ENCODE measurements around the gene TLE2. TPM values are rescaled to one million over a fixed set of nuclear protein-coding genes. Genes with fewer than 3 reads are reported as not detected.

TLE2 gene
- total RNA-seq, 1 experiment from 2014 or later: 3.1 TPM

DNA sequence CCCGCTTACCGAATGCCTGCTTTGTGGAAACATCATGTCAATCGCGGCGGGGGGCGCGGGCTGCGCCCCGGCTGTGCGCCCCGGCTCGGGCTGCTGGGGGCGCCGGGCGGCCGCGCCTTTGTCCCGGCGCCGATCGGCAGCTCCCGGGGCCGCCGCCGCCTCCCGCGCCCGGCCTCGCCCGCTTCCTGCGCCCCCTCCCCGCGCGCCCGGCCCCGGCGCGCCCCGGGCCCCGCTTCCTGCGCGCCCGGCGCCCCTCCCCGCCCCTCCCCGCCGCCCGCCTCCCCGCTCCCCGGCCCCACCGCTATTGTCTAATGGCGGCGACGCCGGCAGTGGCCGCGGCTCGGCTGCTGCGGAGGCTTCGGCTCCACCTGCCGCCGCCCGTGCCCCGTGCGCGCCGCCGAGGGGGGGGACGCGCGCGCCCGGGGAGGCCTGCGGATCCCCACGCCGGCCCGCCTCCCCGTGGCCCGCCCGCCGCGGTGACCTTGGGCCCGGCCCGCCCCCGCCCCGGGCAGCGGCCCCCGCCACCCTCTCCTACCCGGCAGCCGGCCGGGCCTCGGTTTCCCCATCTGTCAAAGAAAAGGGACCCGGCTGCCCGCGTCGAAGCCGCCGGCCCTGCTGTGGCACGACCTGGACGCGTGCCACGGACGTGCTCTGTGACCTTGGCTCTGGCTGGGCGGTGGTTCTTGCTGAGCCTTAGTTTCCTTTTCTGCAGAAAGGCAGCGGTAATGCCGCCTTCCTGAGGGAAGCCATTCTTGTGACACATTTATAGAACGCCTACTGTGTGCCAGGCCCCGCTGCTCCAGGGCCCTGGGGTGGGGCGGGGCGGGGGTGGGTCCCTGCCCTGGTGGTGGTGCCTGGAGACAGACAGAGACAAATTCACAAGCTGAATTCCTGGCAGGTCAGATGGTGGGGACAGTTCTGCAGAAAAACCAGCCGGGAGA, 33.4 kb upstream of the TLE2 start, which contains the start of gene TLE5:
Gene TLE5, minus strand, starts transcription at position 331 of the 941 bp plus-strand sequence. Its CDS starts 295 bp downstream, at position 36.
- no peak for DNase-seq
- Histone ChIP-seq H3K14ac (ENCODE audit: insufficient read depth, low read length) (peak within 1 kb of the TSS; percentile 75), H3K4ac (ENCODE audit: low read depth, low read length) (no peak within 1 kb of the TSS), H2BK5ac (ENCODE audit: insufficient read length, low read length) (no peak within 1 kb of the TSS), H2AK5ac (ENCODE audit: insufficient read length, low read length) (no peak within 1 kb of the TSS), H2BK15ac (ENCODE audit: low read depth, low read length) (no peak within 1 kb of the TSS; the same call in 1 of the 2 replicates), H3K79me2 (ENCODE audit: insufficient read depth, low read length) (0 out of 2 replicates have a peak, but pooled peaks cover 2% of the 10 kb centered on the region), H3K9me3 (ENCODE audit: control insufficient read depth, low read depth, low read length) (no peaks in the 10 kb centered on the region), H3K4me2 (ENCODE audit: insufficient read depth, insufficient read length, low read length) (peak within 1 kb of the TSS; percentile 46), H3T11ph (ENCODE audit: low read length) (no peak within 1 kb of the TSS), H3K4me1 (ENCODE audit: insufficient read depth, low read length) (no peaks in the 10 kb centered on the region; the same call in 1 of the 2 replicates), H3K27me3 (ENCODE audit: insufficient read depth, low read length) (no peaks in the 10 kb centered on the region), H2BK20ac (ENCODE audit: low read depth, low read length, poor library complexity, severe bottlenecking) (no peak within 1 kb of the TSS), H4K91ac (ENCODE audit: insufficient read length, low read depth, low read length) (no peak within 1 kb of the TSS), H4K20me1 (ENCODE audit: control insufficient read depth, insufficient read depth, insufficient read length) (no peaks in the 10 kb centered on the region), H2BK12ac (ENCODE audit: insufficient read length, low read depth, low read length) (no peak within 1 kb of the TSS), H3K56ac (ENCODE audit: insufficient read length, low read depth, low read length) (no peak within 1 kb of the TSS), H3K23me2 (ENCODE audit: insufficient read length, low read depth, low read length, poor library complexity, severe bottlenecking) (no peaks in the 10 kb centered on the region), H3K79me1 (ENCODE audit: insufficient read depth, low read depth, low read length, poor library complexity, severe bottlenecking) (no peaks in the 10 kb centered on the region), H4K5ac (ENCODE audit: insufficient read length, low read depth, low read length) (no peak within 1 kb of the TSS), H3K23ac (ENCODE audit: insufficient read length, low read depth, low read length) (no peak within 1 kb of the TSS), H3K18ac (ENCODE audit: insufficient read length, low read depth, low read length) (peak within 1 kb of the TSS; percentile 14), H2BK120ac (ENCODE audit: low read depth, low read length, poor library complexity, severe bottlenecking) (no peak within 1 kb of the TSS), H2AFZ (ENCODE audit: low read length) (no peak within 1 kb of the TSS), H3K9ac (ENCODE audit: extremely low read depth, insufficient read length, low read length) (no peak within 1 kb of the TSS), H3K27ac (ENCODE audit: insufficient read length, low read depth, low read length) (no peak within 1 kb of the TSS), H4K8ac (replicated peaks; ENCODE audit: insufficient read length, low read depth, low read length) (no peak within 1 kb of the TSS)
- peaks cover 8 to 31% (median 30%) of the 10 kb centered on the region in 3 experiments; a peak in 6 of 7 replicates for H3K36me3 Mint-ChIP-seq (ENCODE audit: insufficient read depth in 1 of 3, low read depth in 3 of 3)
- H3K4me3 Mint-ChIP-seq: peak within 1 kb of the TSS; percentile 67 to 86
- no peaks in the 10 kb centered on the region for H3K9me3 Mint-ChIP-seq
- H3K27ac Mint-ChIP-seq: no peak within 1 kb of the TSS
- H3K27me3 Mint-ChIP-seq (ENCODE audit: low read depth): peaks cover 3% of the 10 kb centered on the region
- TF ChIP-seq, protein P1, sequence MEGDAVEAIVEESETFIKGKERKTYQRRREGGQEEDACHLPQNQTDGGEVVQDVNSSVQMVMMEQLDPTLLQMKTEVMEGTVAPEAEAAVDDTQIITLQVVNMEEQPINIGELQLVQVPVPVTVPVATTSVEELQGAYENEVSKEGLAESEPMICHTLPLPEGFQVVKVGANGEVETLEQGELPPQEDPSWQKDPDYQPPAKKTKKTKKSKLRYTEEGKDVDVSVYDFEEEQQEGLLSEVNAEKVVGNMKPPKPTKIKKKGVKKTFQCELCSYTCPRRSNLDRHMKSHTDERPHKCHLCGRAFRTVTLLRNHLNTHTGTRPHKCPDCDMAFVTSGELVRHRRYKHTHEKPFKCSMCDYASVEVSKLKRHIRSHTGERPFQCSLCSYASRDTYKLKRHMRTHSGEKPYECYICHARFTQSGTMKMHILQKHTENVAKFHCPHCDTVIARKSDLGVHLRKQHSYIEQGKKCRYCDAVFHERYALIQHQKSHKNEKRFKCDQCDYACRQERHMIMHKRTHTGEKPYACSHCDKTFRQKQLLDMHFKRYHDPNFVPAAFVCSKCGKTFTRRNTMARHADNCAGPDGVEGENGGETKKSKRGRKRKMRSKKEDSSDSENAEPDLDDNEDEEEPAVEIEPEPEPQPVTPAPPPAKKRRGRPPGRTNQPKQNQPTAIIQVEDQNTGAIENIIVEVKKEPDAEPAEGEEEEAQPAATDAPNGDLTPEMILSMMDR (conservative IDR thresholded peaks at IDR 0.05): no peak
- no CpG with 5 or more reads among the region's 111 CpGs for WGBS (ENCODE audit: extremely low coverage, insufficient read length, low lambda C conversion rate)
- H3K4me1 Mint-ChIP-seq: peaks cover 12 to 28% of the 10 kb centered on the region in 2 experiments

All from H9 (cell line).